NCI-H2196 treated with DMSO at 0.1 percent for 48 hours (cell line): Measurements from ENCODE around the gene OR10H1.
"Not testable (repeated sequence)": the region's sequence is repeated elsewhere in the genome, so short reads cannot be mapped to it uniquely, and the experiment has no call there.

ENCODE experiments used
- DNase-seq: peaks from one replicate; lab custom pipeline; 2025; ENCODE audit not compliant: unreplicated experiment; lab: John Stamatoyannopoulos, UW

Gene OR10H1

GRCh38 chr19:15776264-15776663, 39.2 kb downstream of the OR10H1 start:
- DNase-seq: no peak

DNA sequence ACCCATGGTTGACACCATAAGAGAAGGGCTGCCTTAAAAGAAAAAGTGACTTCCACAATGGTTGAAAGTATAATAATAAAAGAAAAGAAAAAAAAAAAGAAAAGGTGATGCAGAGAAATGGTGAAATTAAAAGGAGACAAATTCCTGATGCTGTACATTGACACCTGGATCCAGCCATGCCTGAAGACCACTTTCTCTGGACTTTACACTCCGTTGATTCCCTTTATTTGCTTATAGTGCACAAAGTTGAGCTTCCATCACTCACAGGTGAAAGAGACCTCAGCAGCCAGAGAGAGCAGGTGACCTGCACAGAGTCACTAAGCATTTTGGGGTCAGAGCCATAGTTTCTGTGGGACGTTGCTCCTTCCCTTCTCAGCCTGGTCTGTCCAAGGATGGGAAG, 40.2 kb downstream of the OR10H1 start:
- DNase-seq: no peak

- DNase-seq: not testable (repeated sequence)
Measured at GRCh38 chr19:15774159-15774558, 41.3 kb downstream of the OR10H1 start.

GRCh38 chr19:15769586-15769985, 45.9 kb downstream of the OR10H1 start:
- no peak for DNase-seq

- no peak for DNase-seq
Measured at GRCh38 chr19:15759962-15760565, 55.4 kb downstream of the OR10H1 start.

- DNase-seq: no peak
Measured at GRCh38 chr19:15758379-15758778, 57.1 kb downstream of the OR10H1 start.
